Breast epithelium (tissue), 3 donors: ENCODE measurements around the gene TRIM27.

Experiments used
- CTCF ChIP-seq, 3 donors: fragments of 450-650 bp; IDR thresholded peaks; one replicate each; pipeline ENCODE4 v1.5.1; 2016 to 2017; ENCODE audit warnings: antibody characterized with exemption in 3 of 3, mild to moderate bottlenecking in 3 of 3, moderate library complexity in 3 of 3
- POLR2AphosphoS5 ChIP-seq, 3 donors: sonication (generic); formaldehyde crosslinking; IDR thresholded peaks; one replicate each; pipeline ENCODE4 v1.6.1; 2017; ENCODE audit warnings: antibody characterized with exemption in 3 of 3

DNA sequence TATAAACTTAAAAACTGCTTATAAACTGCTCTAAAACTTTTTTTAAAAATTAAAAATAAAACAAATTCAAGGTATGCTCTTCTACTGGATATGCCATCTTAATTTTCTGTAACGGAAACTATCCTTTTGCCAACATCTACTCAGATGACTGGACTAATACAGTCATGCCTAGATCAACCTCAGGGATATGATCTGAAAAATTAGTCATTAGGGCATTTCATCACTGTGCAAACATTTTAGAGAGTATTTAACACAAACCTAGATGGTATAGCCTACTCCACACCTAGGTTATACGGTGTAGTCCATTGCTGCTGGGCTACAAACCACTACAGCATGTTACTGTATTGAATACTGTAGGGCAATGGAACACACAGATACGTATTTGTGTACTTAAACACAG lies 64.8 kb downstream of the TRIM27 start:
- TF ChIP-seq CTCF (IDR thresholded peaks at IDR 0.05) = no peak
- TF ChIP-seq POLR2AphosphoS5 (IDR thresholded peaks at IDR 0.05) = no peak
